Spleen (tissue), 11 donors: ENCODE data around the gene PODNL1. TPM values are rescaled to one million over a fixed set of nuclear protein-coding genes. Genes with fewer than 3 reads are reported as not detected.

Experiments
- DNase-seq: peaks from one replicate; pipeline ENCODE4 v3.0.0-alpha.2; 2020
- H3K27ac ChIP-seq, 8 donors: fragments of 200-600 bp; sonication (generic) in 7 of 8; 1 replicate in 4 of 8; 2 replicates in 4 of 8; pipeline versions ENCODE4 v1.5.0 to v1.8.0; 2016 to 2021; ENCODE audit warnings: inconsistent platforms in 4 of 8, mild to moderate bottlenecking in 4 of 8, moderate library complexity in 1 of 8
- H3K27me3 ChIP-seq, 7 donors: fragments of 200-600 bp; sonication (generic) in 6 of 7; replicated peaks in 1 of 7; 1 replicate in 4 of 7; 2 replicates in 3 of 7; pipeline versions ENCODE4 v1.5.0 to v1.8.0; 2016 to 2021; ENCODE audit warnings: inconsistent platforms in 3 of 7, mild to moderate bottlenecking in 1 of 7
- H3K36me3 ChIP-seq, 6 donors: fragments of 200-600 bp; sonication (generic) in 5 of 6; 1 replicate in 4 of 6; 2 replicates in 2 of 6; pipeline versions ENCODE4 v1.5.0 to v1.8.0; 2016 to 2021; ENCODE audit warnings: inconsistent platforms in 2 of 6
- H3K4me1 ChIP-seq, 6 donors: fragments of 200-600 bp; sonication (generic) in 5 of 6; 1 replicate in 3 of 6; 2 replicates in 3 of 6; pipeline versions ENCODE4 v1.5.0 to v1.8.0; 2016 to 2021; ENCODE audit warnings: inconsistent platforms in 3 of 6
- H3K4me3 ChIP-seq, 8 donors: fragments of 200-600 bp; sonication (generic) in 7 of 8; 1 replicate in 4 of 8; 2 replicates in 4 of 8; pipeline versions ENCODE4 v1.5.0 to v1.8.0; 2016 to 2021; ENCODE audit warnings: inconsistent platforms in 4 of 8, mild to moderate bottlenecking in 4 of 8, moderate library complexity in 2 of 8
- H3K9me3 ChIP-seq, 8 donors: fragments of 200-600 bp; sonication (generic) in 7 of 8; 1 replicate in 4 of 8; 2 replicates in 4 of 8; pipeline versions ENCODE4 v1.5.0 to v1.8.0; 2016 to 2021; ENCODE audit warnings: inconsistent platforms in 4 of 8
- POLR2A ChIP-seq, 3 donors: fragments of 450-650 bp; IDR thresholded peaks; one replicate each; pipeline ENCODE4 v1.5.1; 2017; ENCODE audit warnings: antibody characterized with exemption in 3 of 3, mild to moderate bottlenecking in 1 of 3
- POLR2AphosphoS5 ChIP-seq, 3 donors: sonication (generic); formaldehyde crosslinking; IDR thresholded peaks; one replicate each; pipeline ENCODE4 v1.5.1; 2017; ENCODE audit warnings: antibody characterized with exemption in 3 of 3
- WGBS, 5 donors: extraction: QIAGEN DNeasy Blood & Tissue Kit in 3 of 5; methylation state at CpG; one replicate each; pipeline versions ENCODE4 v1.1.5 to v1.1.7; 2013 to 2018; 5-methylcytosine and 5-hydroxymethylcytosine counted together
- intact Hi-C: fragments of 100-400 bp; cut with DNase I; formaldehyde crosslinking; loops from one replicate; pipeline ENCODE4 v1.15.0; 2023; ENCODE audit warnings: low total_unique reads
- polyA plus RNA-seq, 3 donors: library from polyadenylated mRNA; stranded (reverse); fragments of 200-250 nt; gene quantifications; one replicate each; pipeline ENCODE4 v1.2.1, GENCODE V29; 2013
- total RNA-seq, 7 donors: library from RNA; depleted of rRNA in 3 of 7; stranded (reverse); fragments of >200 nt in 3 of 7; fragmentation: NEBNext Ultra II Directional in 4 of 7; extraction: Animal tissue kit (Norgen Biotek cat#: 25700) in 4 of 7; gene quantifications; one replicate each; pipeline versions ENCODE4 v1.1.0 to v1.2.1, GENCODE V29; 2016 to 2021
- TF ChIP-seq, protein P1 (sequence below), 11 experiments: fragments of 200-600 bp in 7 of 11; fragments of 450-650 bp in 4 of 11; sonication (generic) in 4 of 11; IDR thresholded peaks in 8 of 11; conservative IDR thresholded peaks in 3 of 11; 1 replicate in 7 of 11; 2 replicates in 4 of 11; pipeline versions ENCODE4 v1.4.0 to v1.8.0; 2016 to 2021; ENCODE audit warnings: antibody characterized with exemption in 11 of 11, inconsistent platforms in 4 of 11, mild to moderate bottlenecking in 1 of 11
- donor health status: healthy with polysubstance abuse.
- donor health status: DM: no; HTN: no; CAD: no; lungs with moderate emphysema.
- donor health status: DM: no; HTN: no; CAD: no.
- donor health status: Bipolar disorder and iron deficiency.
- donor health status: healthy.
- donor health status: DM: no; HTN: no; CAD: no.
- donor health status: DM: yes; HTN: yes; CAD: no.

The PODNL1 gene
- total and polyA plus RNA-seq, 10 donors: 0.19 to 3.0 (median 0.54) TPM; not detected in 1

DNA sequence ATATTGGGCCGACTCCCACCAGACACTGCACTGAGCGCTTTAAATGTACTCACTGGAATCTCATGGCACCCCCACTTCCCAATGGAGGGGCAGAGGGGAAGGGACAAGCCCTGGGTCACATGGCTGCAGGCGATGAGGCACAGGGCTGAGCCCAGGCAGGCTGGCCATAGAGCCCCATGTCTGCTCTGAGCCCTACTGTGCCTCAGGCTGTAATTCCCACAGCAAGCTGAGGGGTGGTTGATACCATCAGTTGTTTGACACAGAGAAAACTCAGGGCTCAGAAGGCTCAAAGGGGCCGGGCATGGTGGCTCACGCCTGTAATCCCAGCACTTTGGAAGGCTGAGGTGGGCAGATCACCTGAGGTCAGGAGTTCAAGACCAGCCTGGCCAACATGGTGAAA lies 42.8 kb upstream of the PODNL1 start:
- H3K4me1 ChIP-seq: peaks cover 18 to 85% (median 63%) of the 10 kb centered on the region in 6 donors
- WGBS, 5 donors: 88 to 100% (median 94%) methylated on average over 4 to 5 of the region's 5 CpGs

DNA sequence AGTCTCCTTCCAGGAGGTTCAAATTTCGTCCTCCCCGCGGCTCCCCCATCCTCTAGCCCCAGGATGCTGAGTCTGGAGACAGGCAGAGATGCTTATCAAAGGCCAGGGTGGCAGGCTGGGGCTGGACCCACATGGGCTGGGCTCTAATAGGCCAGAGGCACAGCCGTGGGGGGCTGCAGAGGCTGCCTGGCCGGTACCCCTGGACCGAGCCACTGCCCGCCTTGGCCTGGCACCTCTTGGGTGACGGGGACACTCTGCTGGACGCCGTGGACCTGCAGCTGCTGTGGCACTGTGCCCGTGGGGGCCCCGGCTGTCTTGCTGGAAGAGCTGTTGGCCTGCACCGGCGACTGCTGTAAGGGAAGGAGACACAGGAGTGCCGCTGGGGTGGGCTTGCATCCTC lies 42.1 kb upstream of the PODNL1 start:
- H3K4me3 ChIP-seq: no peak overlapping the region
- WGBS, 5 donors: 92 to 99% (median 96%) methylated on average over 8 to 15 of the region's 15 CpGs
- H3K4me1 ChIP-seq: peaks cover 11 to 78% (median 56%) of the 10 kb centered on the region in 6 donors
- peaks cover 0 to 63% (median 10%) of the 10 kb centered on the region in 6 donors for H3K36me3 ChIP-seq
- no peaks in the 10 kb centered on the region for H3K27me3 ChIP-seq
- TF ChIP-seq POLR2A (IDR thresholded peaks at IDR 0.05): no peak
- peak in 1 of 3 donors; percentile 29 for TF ChIP-seq POLR2AphosphoS5 (IDR thresholded peaks at IDR 0.05)
- intact Hi-C loops: no loop called here
- no peaks in the 10 kb centered on the region for H3K9me3 ChIP-seq
- no peak overlapping the region for H3K27ac ChIP-seq
- no peak for DNase-seq

More for the DNA sequence above, 42.8 kb upstream of the PODNL1 start:
- TF ChIP-seq POLR2AphosphoS5 (IDR thresholded peaks at IDR 0.05) (no peak), POLR2A (IDR thresholded peaks at IDR 0.05) (no peak)
- TF ChIP-seq, protein P1, sequence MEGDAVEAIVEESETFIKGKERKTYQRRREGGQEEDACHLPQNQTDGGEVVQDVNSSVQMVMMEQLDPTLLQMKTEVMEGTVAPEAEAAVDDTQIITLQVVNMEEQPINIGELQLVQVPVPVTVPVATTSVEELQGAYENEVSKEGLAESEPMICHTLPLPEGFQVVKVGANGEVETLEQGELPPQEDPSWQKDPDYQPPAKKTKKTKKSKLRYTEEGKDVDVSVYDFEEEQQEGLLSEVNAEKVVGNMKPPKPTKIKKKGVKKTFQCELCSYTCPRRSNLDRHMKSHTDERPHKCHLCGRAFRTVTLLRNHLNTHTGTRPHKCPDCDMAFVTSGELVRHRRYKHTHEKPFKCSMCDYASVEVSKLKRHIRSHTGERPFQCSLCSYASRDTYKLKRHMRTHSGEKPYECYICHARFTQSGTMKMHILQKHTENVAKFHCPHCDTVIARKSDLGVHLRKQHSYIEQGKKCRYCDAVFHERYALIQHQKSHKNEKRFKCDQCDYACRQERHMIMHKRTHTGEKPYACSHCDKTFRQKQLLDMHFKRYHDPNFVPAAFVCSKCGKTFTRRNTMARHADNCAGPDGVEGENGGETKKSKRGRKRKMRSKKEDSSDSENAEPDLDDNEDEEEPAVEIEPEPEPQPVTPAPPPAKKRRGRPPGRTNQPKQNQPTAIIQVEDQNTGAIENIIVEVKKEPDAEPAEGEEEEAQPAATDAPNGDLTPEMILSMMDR (IDR thresholded peaks at IDR 0.05 in 8 of 11, conservative IDR thresholded peaks at IDR 0.05 in 3 of 11): no peak
- no peak overlapping the region for H3K4me3 ChIP-seq
- H3K36me3 ChIP-seq: peaks cover 0 to 56% (median 6%) of the 10 kb centered on the region in 6 donors
- DNase-seq: no peak
- intact Hi-C loops: no loop called here
- H3K27me3 ChIP-seq: no peaks in the 10 kb centered on the region
- peak overlapping the region in 1 of 8 donors; percentile 24 for H3K27ac ChIP-seq
- no peaks in the 10 kb centered on the region for H3K9me3 ChIP-seq

DNA sequence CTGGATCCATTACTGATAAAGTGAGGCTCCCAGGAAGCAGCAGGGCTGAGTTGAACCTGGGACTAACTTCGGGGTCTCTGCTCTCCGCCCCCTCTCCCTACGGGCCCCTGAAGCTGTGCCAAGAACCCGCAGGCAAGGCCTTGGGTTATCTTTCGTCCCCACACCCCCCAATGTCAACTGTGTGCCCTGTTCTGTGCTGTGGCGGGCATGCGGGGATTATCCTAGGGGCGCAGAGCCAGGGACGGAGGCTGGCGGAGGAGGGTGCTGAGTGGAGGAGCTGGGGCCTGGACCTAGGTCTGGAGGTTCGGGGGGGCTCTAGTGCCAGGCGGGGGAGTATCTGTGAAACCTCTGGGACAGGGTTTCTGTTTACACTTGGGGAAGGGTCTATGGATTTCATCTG lies 41.5 kb upstream of the PODNL1 start:
- Histone ChIP-seq H3K36me3 (peaks cover 0 to 69% (median 10%) of the 10 kb centered on the region in 6 donors), H3K9me3 (no peaks in the 10 kb centered on the region), H3K4me3 (peak overlapping the region in 2 of 8 donors; percentile 35 to 51), H3K4me1 (peaks cover 8 to 71% (median 50%) of the 10 kb centered on the region in 6 donors), H3K27ac (peak overlapping the region in 3 of 8 donors; percentile 72 to 81 (median 74)), H3K27me3 (no peaks in the 10 kb centered on the region)
- intact Hi-C loops: no loop called here
- TF ChIP-seq, protein P1 (IDR thresholded peaks at IDR 0.05 in 8 of 11, conservative IDR thresholded peaks at IDR 0.05 in 3 of 11): no peak
- TF ChIP-seq POLR2AphosphoS5 (IDR thresholded peaks at IDR 0.05) (no peak), POLR2A (IDR thresholded peaks at IDR 0.05) (no peak)
- DNase-seq: no peak
- 72 to 82% (median 78%) methylated on average over 11 to 12 of the region's 12 CpGs for WGBS, 5 donors

DNA sequence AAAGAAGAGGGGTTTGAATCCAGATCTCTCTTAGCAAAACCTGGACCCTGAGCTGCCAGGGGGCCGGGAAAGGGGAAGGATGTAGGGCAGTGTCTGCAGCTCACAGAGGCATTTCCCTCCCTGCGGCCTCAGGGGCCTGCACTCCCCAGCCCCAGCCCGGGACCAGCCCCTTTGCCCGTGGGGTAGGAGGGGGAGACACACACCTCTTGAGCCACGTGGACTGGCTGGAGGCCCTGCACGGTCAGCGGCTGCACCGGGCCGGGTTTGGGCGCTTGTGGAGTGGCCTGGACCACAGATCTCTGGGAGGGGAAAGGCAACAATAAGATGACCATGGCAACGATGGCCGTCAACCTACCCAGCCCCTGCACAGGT lies 41.0 kb upstream of the PODNL1 start:
- WGBS, 5 donors: 7 to 18% (median 16%) methylated on average over 4 to 12 of the region's 12 CpGs
- no peak for DNase-seq
- H3K4me3 ChIP-seq: peak overlapping the region in 6 of 8 donors; percentile 29 to 67 (median 42)
- peaks cover 0 to 73% (median 10%) of the 10 kb centered on the region in 6 donors for H3K36me3 ChIP-seq
- TF ChIP-seq, protein P1 (IDR thresholded peaks at IDR 0.05 in 8 of 11, conservative IDR thresholded peaks at IDR 0.05 in 3 of 11): no peak
- TF ChIP-seq POLR2AphosphoS5 (IDR thresholded peaks at IDR 0.05): peak in 1 of 3 donors; percentile 51
- peak overlapping the region in 5 of 8 donors; percentile 54 to 81 (median 72) for H3K27ac ChIP-seq
- no peaks in the 10 kb centered on the region for H3K9me3 ChIP-seq
- peaks cover 8 to 67% (median 47%) of the 10 kb centered on the region in 6 donors for H3K4me1 ChIP-seq
- intact Hi-C loops: no loop called here
- no peaks in the 10 kb centered on the region for H3K27me3 ChIP-seq
